ENCODE measurements around the gene C1QTNF1.

Gene C1QTNF1

DNA sequence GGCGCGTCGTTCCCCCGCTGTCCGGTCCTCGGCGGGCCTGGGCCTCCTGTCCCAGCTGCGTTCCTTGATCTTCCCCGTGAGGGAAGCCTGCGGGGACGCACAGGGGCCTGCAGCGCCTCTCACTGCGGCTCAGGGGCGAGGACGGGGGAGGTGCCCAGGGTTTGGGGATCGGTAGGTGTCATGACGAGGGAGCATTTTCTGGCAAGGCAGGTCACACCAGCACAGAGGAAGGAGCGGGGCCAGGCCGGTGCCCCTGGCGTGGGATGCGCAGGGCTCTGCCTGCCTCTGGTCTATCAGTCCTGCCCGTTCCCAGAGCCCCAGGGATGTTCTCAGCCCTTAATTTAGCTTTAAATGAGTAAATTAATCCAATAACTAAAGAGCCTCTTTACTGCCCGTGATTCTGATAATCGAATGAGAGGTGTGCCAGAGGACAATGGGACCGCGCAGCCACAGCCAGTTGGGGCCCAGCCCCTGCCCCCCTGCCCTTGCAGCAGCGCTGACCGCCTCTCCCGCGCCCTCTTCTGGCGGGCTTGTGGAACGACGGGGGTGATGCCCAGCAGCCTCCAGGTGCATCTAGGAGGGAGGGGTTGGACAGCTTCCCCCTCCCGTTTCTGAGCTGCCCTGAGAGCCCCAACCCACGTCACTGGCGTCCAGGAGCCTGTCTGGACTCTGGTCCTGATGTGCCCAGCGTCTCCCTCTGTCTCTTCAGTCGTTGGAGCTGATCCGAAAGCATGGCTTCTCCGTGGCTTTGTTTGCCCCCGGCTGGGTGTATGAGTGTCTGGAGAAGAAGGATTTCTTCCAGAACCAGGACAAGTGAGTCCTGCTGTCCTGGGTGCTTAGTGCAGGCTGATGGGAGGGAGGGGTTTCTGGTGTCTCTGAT is 58.6 kb downstream of the C1QTNF1 start:
- DNase-seq = peak; percentile 80

DNA sequence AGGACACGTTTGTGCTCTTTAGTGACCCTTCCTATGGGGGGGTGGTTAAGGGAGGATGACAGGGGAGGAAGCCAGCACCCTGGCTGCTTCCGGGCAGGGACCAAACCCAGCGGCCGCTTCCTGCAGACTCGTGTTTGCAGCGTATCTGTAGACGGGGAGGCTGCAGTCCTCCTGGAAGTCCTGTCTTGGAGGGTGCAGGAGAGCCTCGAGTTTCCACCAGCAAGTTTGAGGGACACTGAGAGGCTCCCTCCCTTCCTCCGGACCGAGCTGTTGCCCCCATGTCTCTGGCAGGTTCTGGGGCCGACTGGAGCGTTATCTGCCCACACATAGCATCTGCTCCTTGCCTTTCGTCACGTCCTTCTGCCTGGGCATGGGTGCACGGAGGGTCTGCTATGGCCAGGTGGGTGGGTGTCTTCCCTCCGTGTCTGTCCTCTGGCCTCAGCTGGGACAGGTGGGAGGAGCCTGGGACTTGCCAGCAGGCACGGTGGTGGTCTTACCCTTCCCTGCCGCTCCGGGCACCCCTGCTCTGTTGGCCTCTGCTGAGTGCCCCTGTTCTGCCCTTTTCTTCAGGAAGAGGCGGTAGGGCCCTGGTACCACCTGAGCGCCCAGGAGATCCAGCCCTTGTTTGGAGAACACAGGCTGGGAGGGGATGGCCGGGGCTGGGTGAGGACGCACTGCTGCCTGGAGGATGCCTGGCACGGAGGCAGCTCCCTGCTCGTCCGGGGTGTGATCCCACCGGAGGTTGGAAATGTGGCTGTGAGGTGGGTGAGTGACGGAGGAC is 59.4 kb downstream of the C1QTNF1 start:
- DNase-seq = no peak

DNA sequence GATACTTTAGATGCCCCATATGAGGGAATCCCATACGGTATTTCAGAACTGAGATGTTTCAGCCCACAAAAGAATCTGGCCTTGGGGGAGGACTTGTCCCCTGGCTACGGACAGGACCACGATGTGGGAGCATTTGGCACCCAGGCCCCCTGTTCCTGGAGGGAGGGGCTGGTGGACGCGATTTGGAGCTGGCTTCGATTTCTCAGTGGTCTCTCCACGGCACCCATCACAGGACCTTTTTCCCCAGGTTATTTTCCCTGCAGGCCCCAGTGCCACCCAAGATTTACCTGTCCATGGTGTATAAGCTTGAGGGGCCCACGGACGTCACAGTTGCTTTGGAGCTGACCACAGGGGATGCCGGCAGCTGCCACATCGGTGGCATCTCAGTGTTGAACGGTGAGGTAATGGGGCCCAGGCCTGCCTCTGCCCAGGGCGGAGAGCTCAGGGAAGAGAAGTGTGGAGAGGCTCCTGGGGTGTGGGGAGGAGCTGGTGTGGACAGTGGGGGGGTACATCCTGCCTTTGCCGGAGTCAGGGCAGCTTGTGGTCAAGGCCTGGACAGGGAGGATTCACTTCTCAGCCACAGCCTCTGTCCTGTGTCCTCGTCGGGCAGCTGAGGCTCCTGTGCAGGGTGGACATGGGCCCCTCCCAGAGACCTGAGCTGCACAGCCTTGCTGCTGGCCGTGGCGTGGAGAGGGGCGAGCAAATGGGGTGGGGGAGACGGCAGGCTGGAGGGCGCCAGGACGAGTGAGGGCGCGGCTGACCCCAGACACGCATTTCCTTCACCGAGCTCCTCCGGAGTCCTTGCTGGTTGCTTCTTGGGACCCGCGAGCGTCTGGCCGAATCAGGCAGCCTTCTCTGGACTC is 60.6 kb downstream of the C1QTNF1 start:
- DNase-seq = no peak

DNA sequence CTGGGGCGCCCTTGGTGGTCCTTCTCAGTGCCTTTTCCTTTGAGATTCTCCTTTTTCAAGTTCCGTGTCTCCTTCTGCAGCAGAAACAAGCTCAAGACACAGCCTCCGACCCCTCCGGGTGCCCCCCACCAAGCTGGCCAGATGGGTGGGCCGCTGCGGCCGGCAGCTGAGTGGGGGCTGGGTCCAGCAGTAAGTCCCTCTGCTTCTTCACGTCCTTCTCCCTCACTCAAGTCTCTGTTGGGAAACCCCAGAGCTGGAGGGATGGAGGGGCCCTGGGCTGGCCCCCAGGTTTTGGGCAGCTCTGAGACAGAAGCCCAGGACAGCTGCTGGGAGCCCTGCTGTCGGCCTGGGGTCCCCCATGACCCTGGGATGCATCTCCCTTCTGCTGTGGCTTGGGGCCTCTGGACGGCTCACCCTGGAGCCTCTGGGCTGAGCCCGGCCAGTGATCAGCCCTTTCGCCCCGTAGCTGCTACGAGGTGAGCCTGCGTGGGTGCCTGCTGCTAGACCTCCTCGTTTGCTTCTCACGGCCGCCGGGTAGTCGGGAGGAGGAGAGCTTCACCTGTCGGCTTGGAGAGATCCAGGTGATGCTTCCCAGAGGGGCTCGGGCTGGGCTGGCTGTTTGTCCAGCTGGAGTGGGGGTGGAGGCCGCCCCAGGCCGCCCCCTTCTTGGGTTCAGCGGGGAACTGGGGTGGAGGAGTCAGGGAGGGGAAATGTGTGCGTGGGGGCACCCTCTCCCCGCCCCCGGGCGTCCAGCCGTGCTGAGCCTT is 61.4 kb downstream of the C1QTNF1 start:
- no peak for DNase-seq

DNA sequence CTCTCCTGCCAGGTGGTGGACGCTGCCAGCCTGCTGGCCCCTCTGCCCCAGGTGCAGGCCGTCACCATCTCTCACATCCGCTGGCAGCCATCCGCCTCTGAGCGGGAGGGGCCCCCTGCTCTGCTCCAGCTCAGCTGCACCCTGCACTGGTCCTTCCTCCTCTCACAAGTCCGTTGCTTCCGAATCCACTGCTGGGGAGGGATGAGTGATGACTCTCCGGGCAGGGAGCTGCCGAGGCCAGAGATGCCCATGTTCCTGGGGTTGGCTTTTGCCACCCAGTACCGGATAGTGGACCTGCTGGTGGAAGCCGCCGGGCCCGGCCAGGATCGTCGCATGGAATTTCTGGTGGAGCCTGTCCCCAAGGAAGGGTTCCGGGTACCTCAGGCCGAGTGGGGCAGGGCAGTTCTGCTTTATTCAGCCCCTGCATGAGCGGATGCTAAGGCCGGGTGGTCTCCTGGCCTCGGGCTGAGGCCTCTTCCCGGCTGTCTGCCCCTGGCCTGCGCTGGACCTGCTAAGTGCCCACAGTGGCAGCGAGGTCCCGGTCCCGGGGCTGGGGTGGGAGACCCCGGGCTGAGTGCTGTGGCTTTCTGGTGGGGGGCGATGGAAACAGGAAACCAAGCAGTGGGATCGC is 62.1 kb downstream of the C1QTNF1 start:
- DNase-seq = no peak

DNA sequence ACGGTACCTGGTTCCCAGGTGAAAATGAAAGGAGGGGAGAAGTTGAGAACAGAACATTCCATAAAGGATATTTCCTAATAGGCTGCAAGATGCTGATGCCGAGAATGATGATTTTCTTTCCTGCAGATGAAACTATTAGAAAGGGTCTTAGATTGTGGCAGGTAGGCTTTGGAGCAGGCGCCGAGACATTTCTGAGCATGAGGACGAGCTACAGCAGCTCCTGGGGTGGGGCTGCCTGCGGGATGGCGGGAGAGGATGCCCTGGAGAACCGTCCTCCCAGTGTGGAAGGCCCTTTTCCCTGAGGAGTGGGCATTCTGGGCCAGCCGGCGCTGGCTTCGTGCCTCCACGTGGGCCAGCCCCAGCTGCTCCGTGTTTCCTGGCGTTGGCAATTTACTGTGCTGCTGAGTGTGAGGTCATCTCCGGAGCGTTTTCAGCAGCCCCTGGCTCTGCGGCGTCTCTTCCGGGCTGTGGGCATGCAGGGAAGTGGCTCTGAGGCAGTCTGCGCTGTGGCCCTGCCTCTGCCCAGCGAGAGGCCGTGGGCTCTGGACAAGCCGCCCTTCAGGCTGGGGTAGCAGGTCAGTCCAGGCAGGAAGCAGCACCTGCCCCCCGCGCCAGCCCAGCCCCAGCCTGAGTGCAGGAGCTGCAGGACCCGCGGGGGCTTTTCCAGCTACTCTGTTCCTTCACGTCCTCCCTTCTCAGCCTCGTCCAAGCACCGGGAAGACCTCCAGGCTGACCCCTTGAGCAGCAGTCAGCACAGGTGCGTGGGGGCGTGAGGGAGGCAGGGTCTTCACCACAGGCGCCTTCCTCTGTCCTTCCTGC is 62.8 kb downstream of the C1QTNF1 start:
- no peak for DNase-seq

DNA sequence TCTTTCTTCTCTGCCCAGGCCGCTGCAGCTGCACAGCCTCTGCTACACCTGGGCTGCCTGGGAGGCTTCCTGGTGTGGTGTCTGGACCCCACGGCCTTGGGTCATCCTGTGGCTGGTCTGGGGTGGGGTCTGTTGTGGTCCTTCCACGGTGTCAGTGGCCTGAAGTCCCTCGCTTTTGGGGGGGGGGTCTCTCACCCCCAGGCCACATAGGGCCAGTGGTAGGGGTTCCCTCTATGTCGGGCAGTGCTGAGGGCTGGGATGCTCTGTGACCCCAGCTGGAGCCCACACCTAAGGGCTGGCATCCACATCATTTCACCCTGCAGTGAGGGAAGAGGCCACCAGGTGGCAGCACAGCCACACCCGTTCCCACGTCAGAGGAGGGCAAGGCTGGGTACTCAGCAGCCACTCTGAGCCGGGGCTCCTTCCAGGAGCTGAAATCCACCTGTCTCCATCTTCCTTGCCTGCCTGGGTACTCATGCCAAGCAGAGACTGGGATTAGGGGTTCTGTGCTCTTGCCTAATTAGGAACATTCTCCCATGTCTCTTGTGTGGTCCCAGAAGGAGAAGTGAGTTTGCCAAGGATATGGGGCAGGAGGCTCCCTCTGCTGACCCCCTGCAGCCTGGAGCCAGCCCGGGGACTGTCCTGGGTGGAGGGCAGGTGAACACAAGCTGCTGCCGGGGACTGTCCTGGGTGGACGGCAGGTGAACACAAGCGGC is 63.6 kb downstream of the C1QTNF1 start:
- DNase-seq = peak; percentile 91

DNA sequence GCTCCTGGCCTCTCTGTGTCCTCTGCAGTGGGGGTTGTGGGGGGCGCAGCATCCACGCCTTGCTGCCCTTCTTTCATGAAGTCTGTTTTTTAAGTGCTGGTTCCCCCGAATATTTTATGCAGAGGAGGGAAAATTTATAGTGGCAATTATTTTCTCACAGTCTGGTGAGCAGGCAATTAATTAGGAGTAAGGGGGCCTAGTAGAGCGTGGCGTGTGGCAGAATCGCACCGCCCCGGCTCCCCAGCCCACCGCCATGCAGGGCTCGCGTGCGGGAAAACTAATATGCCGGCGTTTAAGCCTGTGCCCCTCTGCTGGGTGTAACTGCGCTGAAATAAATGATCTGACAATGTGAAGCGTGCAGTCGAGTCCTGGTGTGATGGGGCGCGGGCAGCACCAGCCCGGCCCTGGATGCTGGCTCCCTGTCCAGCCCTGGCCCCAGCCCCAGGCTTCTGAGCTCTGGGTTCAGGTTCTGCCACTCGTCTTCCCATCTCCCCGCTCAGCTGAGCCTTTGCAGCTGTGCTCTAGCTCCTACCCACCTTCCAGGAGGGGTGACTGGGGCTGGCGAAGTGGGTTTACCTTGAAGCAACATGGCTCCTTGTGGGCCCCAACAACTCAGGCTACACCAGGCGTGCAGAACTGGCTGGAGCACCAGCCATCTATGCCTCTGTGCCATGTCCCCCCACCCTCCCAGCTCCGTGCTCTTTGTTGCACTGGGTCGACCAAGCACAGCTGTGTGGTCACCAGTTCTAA is 64.5 kb downstream of the C1QTNF1 start:
- no peak for DNase-seq

DNA sequence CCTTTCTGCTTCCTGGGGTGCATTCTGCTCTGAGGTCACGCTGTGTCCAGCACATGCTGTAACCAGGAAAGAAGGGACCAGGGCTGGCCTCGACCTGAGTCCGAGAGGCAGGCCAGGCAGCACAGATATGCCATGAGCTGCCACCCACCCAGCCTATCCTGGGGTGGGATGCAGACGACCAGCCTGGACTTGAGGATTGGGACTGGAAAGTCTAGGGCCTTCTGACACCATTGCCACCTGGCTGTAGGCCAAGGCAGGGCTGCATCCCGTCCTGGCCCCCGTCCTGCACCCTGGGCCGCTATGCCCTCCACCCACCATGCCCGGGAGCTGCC is 65.0 kb downstream of the C1QTNF1 start:
- no peak for DNase-seq

DNA sequence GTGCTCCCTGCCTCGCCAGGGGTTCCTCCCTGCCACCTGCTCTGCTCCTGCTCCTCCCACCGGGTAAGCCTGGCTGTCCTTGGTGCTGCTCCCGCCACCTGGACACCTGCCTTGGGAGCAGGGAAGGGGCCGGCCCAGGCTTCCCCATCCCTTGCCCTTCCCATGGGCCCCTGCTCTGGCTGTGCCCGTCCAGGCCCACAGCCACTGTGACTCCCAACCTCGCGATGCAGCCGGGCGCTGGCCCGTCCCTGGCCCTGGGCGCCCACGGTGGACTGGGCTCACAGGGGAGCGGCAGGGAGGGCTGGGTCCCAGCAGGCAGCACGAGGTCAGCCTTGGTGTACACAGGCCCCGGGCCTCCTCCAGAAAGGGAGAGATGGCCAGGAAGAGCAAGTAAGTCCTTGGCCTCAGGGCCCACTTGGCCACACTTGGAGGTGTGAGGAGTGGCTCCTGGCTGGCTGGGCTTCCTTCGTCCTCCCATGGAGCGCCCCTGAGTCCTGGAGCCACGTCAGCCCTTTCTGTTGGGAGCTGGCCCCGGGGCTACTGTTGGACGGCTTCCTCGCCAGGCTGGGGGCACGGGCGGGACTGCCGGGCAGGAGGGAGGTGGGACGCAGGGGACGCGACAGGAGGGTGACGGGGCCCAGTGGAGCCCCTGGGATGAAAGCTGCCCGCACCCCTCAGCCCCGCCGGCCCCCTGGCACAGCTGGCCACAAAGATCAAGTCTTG is 65.9 kb downstream of the C1QTNF1 start:
- no peak for DNase-seq

DNA sequence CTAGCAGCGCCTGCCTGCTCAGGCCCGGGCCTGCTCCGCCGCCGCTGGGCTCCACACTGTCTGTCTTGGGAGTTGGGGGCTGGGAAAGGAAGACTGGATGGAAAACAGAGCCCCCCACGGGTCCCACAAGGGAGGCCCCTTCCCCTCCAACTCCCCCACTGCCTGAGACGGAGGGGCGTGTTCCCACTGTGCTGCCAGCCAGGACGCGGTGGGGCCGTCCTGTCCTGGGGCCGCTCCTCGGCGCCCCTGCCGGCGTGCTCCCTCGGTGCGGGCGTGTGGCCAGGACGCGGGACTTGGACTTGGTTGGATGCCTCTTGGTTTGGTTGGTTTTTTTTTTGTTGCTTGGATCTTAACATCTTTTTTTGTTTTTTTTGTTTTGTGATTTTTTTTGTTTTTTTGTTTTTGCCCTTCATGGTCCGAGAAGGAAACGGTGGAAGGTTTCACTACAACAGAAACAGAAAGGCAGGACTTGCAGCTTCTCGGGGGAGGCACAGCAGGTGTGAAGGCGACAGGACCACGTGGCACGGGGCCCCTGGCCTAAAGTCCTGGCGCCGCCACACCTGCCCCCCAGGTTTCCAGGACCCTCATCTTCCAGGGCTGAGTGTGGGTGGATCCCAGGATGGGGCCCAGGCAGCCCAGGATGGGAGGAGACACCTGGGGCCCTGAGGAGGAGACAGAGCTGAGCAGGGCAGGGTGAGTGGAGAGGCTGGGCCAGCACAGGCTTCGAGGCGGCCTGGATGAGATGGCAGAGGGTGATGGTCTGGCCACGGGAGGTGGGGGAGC is 66.7 kb downstream of the C1QTNF1 start:
- DNase-seq = no peak

DNA sequence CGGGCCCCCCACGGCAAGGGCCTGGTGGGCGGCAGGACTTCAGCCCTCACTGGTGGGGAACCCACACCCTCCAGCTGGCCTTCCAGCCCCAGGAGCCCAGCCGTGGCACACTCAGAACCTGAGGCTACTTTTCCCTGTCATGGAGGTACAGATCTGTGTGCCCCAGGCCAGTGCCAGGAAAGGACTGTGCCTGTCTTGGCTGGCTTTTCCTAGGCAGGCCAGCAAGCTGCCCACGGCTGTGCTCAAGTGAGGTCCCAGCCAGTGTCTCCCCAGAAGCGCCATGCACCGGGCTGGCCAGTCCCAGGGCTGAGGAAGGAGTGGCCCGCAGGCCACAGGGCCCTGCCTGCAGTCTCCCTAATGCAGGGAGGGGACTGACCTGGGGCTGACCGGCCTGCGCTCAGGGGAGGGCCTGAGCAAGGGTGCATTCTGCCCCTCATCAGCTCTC is 67.3 kb downstream of the C1QTNF1 start:
- no peak for DNase-seq

DNA sequence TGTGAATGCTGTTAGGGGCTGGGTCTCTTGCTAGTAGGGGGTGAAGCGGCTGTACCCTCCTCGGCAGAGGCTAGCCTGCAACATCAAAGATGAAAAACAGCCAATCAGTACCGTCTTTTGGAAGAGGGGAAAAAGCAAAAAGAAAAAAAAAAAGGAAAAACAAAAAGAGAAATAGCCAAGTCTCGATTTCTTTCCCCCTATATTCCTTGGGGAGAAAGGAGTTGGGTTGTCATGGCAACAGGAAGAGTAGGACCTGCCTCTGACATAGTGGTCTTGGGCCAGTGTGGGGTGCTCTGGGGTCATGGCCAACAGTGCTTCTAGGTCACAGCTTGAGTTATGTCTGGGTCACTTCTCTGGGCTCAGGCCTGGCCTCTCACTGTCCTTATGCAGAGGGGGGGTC is 68.6 kb downstream of the C1QTNF1 start:
- no peak for DNase-seq

DNA sequence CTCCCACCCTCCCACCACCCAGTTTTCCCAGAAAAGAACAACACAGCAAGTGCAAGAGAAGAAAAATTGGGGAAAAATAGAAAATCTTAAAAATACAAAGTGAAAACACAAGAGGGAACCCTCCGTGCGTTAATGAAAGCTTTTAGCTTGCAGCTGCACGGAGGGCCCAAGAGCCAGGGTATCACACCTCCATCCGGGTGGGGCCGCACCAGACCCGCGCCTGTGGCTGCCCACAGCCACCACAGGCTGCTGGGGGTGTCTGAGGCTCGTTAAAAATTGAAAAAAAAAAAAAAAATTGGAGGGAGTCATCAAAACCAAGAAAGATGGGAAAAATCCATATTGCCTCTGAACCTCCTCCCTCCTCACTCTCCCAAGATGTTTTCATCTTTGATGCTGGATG is 69.3 kb downstream of the C1QTNF1 start:
- no peak for DNase-seq

DNA sequence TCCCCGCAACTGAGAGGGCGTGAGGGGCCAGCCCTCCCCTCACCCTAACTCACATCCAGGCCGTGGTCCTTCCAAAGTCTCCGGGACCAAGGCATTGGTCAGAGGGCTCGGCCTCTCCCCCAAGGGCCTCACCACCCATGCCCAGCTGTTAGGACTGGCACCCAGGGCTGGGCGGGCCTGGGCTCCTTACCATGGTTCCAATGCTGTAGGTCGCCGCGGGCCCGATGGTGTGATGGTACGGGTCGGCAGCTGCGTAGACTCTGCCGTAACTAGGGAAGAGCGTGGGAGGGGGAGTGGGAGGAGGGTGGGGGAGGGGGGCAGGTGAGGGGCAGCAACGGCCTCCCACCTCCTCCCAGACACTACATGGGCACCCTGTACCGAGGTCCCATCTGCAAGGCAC is 70.3 kb downstream of the C1QTNF1 start:
- no peak for DNase-seq

DNA sequence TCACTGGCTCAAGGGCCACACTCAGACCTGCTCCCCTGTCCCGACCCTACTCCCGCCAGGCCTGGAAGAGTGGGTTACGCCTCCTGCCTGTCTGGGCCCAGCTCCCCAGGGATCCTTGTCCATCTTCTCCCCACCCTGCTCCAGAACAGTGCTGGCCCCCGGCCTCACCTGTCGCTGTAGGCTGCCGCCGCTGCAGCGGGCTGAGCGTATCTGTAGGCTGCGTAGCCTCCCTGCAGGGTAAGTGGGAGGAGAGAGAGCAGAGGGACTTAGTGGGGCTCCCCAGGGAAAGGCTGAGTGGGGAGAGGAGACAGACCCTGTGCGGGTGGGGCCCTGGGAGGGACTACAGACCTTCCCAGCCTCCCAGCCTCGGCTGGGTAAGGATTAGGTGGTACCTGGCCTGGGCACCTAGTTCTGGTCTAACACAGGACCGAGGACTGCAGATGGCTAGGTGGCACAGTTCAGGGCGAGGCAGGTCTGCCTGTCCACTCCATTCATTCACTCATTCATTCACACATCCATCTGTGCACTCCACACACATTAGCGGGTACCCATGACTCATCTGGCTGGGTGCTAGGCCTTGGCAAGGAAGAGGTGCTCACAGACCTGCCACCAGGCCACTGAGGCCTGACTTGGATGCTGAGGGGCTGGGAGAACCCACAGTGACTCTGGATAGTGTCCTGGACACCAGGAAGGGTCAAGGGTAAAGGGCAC is 71.5 kb downstream of the C1QTNF1 start:
- no peak for DNase-seq

DNA sequence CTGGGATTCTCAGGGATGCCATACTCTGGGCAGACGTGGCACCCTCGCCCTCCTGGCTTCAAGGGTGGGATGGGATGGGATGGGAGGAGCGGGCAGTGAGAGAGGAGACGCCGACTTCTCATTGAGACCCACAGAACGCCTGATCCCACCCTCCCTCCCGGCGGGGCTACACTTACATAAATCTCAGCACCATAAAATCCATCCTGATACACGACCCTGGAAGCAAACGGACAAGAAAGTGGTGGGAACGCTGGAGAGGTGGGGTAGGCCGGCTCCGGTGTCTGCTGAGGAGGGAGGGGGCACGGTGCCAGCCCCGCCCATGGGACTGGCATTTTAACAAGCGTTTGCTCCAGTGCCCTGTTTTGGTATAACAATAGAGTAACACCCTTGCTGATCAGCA is 72.5 kb downstream of the C1QTNF1 start:
- DNase-seq = no peak

All from islet precursor cell (in vitro differentiated cells).